ENCODE data around the gene CLECL1. TPM values are rescaled to one million over a fixed set of nuclear protein-coding genes. Genes with fewer than 3 reads are reported as not detected.

CLECL1 gene
- total and polyA plus RNA-seq, 9 of the 15 experiments (the other 6 are each of a cell fraction or from before 2014, with no cell fraction given) = 0.13 to 0.25 TPM; not detected in 7

- no peak overlapping the region for H3K27ac ChIP-seq (ENCODE audit: extremely low read depth, low read depth, low read length)
- POLR2A ChIA-PET = interaction anchor here (1.8 kb wide), 1 partner anchor 16 kb away, joined by 8 read pairs; the partner anchor contains the start of gene CD69
These were observed 43.9 kb upstream of the CLECL1 start for GRCh38 chr12:9776781-9777180.

More at GRCh38 chr12:9776781-9777180, 43.9 kb upstream of the CLECL1 start:
- ATAC-seq = no peak
- Histone ChIP-seq H3K4me1 (replicated peaks in 1 of 2; ENCODE audit: control insufficient read depth in 2 of 2, insufficient read depth in 2 of 2, low read length in 2 of 2) (peaks cover 0 to 9% of the 10 kb centered on the region in 2 experiments; a peak in 2 of 5 replicates), H3K36me3 (ENCODE audit: control insufficient read depth, insufficient read depth, low read length) (no peaks in the 10 kb centered on the region), H3K27me3 (ENCODE audit: control insufficient read depth in 2 of 2, insufficient read depth in 2 of 2, low read length in 2 of 2) (no peaks in the 10 kb centered on the region), H2AFZ (ENCODE audit: low read depth, low read length) (no peak overlapping the region), H3K9ac (ENCODE audit: insufficient read depth in 1 of 2, low read depth in 2 of 2, low read length in 2 of 2) (no peak overlapping the region), H4K20me1 (replicated peaks; ENCODE audit: control insufficient read depth, insufficient read depth, low read length) (no peaks in the 10 kb centered on the region), H3K4me2 (ENCODE audit: insufficient read depth, low read length) (no peak overlapping the region), H3K9me3 (replicated peaks; ENCODE audit: control insufficient read depth, insufficient read depth, low read depth, low read length) (no peaks in the 10 kb centered on the region), H3K79me2 (ENCODE audit: control insufficient read depth, insufficient read depth, low read length) (no peaks in the 10 kb centered on the region), H3K9me1 (ENCODE audit: control insufficient read depth, insufficient read depth, low read length) (peaks cover 3% of the 10 kb centered on the region), H3K4me3 (no peak overlapping the region)
- no peak for FAIRE-seq
- intact Hi-C loops (cut with micrococcal nuclease) (no loop called here), in situ Hi-C loops (cut with MboI) (no loop called here)
- WGBS (ENCODE audit: insufficient coverage, low coverage, missing lambda C conversion rate) = 42% methylated on average over 3 of the region's 3 CpGs
- no peak for TF ChIP-seq MAZ (CRISPR knock-in tag; conservative IDR thresholded peaks at IDR 0.05 in 1 of 2, IDR thresholded peaks at IDR 0.05 in 1 of 2)
- no peak for TF ChIP-seq ATF7 (IDR thresholded peaks at IDR 0.05)
- no peak for TF ChIP-seq MITF (IDR thresholded peaks at IDR 0.05)
- no peak for TF ChIP-seq ZNF384 (IDR thresholded peaks at IDR 0.05; ENCODE audit: low read depth, low read length)
- no peak for TF ChIP-seq ZNF395 (CRISPR knock-in tag; IDR thresholded peaks at IDR 0.05)
- no peak for TF ChIP-seq SAFB (IDR thresholded peaks at IDR 0.05; ENCODE audit: borderline replicate concordance, low read depth, low read length)
- TF ChIP-seq ZNF764 (CRISPR knock-in tag; IDR thresholded peaks at IDR 0.05; ENCODE audit: low read depth) = no peak
- no peak for TF ChIP-seq RNF219 (CRISPR knock-in tag; IDR thresholded peaks at IDR 0.05)
- no peak for TF ChIP-seq BACH1 (tag; IDR thresholded peaks at IDR 0.05)
- TF ChIP-seq ZFP1 (CRISPR knock-in tag; IDR thresholded peaks at IDR 0.05) = no peak
- no peak for TF ChIP-seq POLR3A (IDR thresholded peaks at IDR 0.05; ENCODE audit: borderline replicate concordance, extremely low read depth, insufficient read depth, insufficient read length)
- no peak for TF ChIP-seq THRAP3 (IDR thresholded peaks at IDR 0.05; ENCODE audit: borderline replicate concordance)
- BruUV-seq (replicated peaks) = no TSS peak
- DNase-seq (ENCODE audit: extremely low read depth in 1 of 4, low spot score in 3 of 4) = no peak
- CTCF ChIA-PET (ENCODE audit: low intra/inter-chr PET ratio) = no interaction called here
